Mesothelial cell of epicardium (in vitro differentiated cells): ENCODE results near the gene FRG2B. TPM values are rescaled to one million over a fixed set of nuclear protein-coding genes. Genes with fewer than 3 reads are reported as not detected.

Experiments
- DNase-seq, 2 experiments: peaks; one replicate each; pipeline ENCODE4 v3.0.0; 2021; ENCODE audit warnings: low spot score in 2 of 2; ENCODE audit not compliant: unreplicated experiment in 2 of 2
- H3K27ac Mint-ChIP-seq: 2 replicates; pipeline ENCODE4 v1.8.0; 2021; ENCODE audit warnings: mixed read lengths
- H3K27me3 Mint-ChIP-seq: 2 replicates; pipeline ENCODE4 v1.8.0; 2021; ENCODE audit warnings: low read depth, mixed read lengths
- H3K36me3 Mint-ChIP-seq: 2 replicates; pipeline ENCODE4 v1.8.0; 2021; ENCODE audit warnings: mixed read lengths
- H3K4me1 Mint-ChIP-seq: 2 replicates; pipeline ENCODE4 v1.8.0; 2021; ENCODE audit warnings: mixed read lengths
- H3K4me3 Mint-ChIP-seq: 2 replicates; pipeline ENCODE4 v1.8.0; 2021; ENCODE audit warnings: mild to moderate bottlenecking, moderate library complexity, mixed read lengths
- H3K9me3 Mint-ChIP-seq: 2 replicates; pipeline ENCODE4 v1.8.0; 2021; ENCODE audit warnings: mixed read lengths
- total RNA-seq: library from RNA; stranded (reverse); gene quantifications from 3 replicates; pipeline ENCODE4 v1.2.1, GENCODE V29; 2021
- TF ChIP-seq, protein P1 (sequence below): fragments of 200-600 bp; sonication (generic); IDR thresholded peaks from one replicate; pipeline ENCODE4 v1.5.0; 2021; ENCODE audit warnings: antibody characterized with exemption; ENCODE audit not compliant: unreplicated experiment

The FRG2B gene
- total RNA-seq, 1 donor from 2014 or later = not detected

DNA sequence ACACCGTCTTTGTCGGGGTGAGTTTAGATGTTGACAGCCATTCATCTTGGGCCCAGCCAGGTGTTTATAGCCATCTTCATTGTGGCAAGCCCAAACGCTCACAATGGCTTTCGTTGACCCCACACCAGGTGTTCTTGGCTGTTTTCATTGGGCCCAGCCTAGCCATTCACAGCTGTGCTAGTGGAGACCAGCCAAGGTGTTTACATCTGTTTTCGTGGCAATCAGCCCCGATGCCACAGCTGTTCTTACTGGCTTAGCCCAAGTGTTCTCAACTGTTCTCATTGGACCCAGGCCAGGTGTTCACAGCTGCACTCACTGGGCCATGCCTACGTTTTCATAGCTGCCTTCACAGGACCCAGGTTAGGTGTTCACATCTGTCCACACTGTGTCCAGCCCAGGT is 7.7 kb downstream of the FRG2B start:
- H3K4me1 Mint-ChIP-seq = no peaks in the 10 kb centered on the region
- peaks cover 4% of the 10 kb centered on the region for H3K36me3 Mint-ChIP-seq

DNA sequence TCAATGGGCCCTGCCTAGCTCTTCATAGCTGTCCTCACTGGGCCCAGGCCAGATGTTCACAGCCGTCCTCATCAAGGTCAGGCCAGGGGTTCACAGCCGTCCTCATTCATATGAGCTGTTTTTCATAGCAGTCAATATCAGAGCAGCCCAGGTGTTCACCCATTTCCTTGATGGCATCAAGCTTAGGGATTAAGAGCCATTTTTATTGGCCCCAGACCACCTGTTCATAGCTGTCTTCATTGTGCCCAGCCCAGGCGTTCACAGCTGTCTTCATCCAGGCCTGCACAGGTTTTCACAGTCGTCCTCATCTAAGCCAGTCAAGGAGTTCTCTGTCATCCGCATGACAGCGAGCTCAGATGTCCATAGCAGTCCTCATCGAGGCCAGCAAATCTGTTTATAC is 9.4 kb downstream of the FRG2B start:
- Mint-ChIP-seq H3K9me3 (peaks cover 65% of the 10 kb centered on the region), H3K4me1 (no peaks in the 10 kb centered on the region), H3K36me3 (peaks cover 3% of the 10 kb centered on the region), H3K27ac (no peak overlapping the region), H3K4me3 (no peak overlapping the region), H3K27me3 (no peaks in the 10 kb centered on the region)
- TF ChIP-seq, protein P1, sequence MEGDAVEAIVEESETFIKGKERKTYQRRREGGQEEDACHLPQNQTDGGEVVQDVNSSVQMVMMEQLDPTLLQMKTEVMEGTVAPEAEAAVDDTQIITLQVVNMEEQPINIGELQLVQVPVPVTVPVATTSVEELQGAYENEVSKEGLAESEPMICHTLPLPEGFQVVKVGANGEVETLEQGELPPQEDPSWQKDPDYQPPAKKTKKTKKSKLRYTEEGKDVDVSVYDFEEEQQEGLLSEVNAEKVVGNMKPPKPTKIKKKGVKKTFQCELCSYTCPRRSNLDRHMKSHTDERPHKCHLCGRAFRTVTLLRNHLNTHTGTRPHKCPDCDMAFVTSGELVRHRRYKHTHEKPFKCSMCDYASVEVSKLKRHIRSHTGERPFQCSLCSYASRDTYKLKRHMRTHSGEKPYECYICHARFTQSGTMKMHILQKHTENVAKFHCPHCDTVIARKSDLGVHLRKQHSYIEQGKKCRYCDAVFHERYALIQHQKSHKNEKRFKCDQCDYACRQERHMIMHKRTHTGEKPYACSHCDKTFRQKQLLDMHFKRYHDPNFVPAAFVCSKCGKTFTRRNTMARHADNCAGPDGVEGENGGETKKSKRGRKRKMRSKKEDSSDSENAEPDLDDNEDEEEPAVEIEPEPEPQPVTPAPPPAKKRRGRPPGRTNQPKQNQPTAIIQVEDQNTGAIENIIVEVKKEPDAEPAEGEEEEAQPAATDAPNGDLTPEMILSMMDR = no peak
- no peak for DNase-seq

More for the DNA sequence above, 7.7 kb downstream of the FRG2B start:
- Mint-ChIP-seq H3K27ac (no peak overlapping the region), H3K4me3 (no peak overlapping the region), H3K27me3 (no peaks in the 10 kb centered on the region), H3K9me3 (peaks cover 53% of the 10 kb centered on the region)
- TF ChIP-seq, protein P1 = no peak
- DNase-seq = no peak

DNA sequence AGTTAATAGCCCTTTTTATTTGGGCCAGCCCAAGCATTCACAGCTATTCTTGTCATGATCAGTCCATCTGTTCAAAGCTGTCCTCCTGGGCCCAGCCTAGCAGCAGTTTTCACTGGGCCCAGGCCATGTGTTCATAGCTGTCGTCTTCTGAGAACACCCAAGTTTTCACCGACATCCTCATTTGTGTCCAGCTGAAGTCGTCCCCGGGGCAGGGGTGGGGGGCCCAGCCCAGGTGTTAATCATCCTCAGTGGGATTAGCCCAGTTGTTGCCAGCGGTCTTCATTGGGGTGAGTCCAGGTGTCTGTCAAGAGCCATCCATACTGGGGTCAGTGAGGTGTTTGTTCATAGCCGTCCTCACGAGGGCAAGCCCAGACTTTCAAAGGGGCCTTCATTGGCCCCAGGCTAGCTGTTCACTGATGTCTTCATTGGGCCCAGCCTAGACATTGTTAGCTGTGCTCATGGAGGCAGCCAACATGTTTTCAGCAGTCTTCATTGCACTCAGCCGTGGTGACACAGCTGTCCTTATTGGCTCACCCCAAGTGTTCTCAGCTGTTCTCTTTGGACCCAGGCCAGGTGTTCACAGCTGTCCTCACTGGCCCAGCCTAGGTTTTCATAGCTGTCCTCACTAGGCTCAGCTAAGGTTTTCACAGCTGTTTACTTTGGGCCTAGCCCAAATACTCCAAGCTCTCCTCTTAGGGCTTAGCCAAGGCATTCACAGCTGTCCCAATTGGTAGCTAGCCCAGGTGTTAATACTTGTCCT is 10.0 kb downstream of the FRG2B start:
- H3K27ac Mint-ChIP-seq = no peak overlapping the region
- H3K4me3 Mint-ChIP-seq = no peak overlapping the region
- no peaks in the 10 kb centered on the region for H3K4me1 Mint-ChIP-seq
- H3K36me3 Mint-ChIP-seq = peaks cover 4% of the 10 kb centered on the region
- DNase-seq = no peak
- H3K9me3 Mint-ChIP-seq = peaks cover 71% of the 10 kb centered on the region
- no peaks in the 10 kb centered on the region for H3K27me3 Mint-ChIP-seq
- TF ChIP-seq, protein P1 = no peak

DNA sequence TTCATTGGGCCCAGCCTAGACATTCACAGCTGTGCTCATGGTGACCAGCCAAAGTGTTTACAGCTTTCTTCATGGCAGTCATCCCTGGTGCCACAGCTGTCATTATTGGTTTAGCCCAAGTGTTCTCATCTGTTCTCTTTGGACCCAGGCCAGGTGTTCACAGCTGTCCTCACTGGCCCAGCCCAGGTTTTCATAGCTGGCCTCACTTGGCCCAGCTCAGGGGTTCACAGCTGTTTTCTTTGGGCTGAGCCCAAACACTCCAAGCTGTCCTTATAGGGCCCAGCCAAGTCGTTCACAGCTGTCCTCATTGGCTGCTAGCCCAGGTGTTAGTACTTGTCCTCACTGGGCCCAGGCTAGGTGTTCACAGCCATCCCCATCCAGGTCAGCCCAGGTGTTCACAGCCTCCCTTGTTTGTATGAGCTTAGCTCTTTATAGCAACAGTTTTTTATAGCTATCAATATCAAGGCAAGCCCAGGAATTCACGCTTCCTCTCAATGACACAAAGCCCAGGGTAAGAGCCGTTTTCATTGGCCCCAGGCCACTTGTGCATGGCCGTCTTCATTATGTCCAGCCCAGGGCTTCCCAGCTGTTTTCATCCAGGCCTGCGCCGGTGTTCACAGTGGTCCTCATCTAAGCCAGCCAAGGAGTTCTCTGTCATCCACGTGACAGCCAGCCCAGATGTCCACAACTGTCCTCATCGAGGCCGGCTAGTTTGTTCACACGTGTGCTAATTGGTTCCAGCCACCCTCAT is 11.6 kb downstream of the FRG2B start:
- Mint-ChIP-seq H3K4me3 (no peak overlapping the region), H3K4me1 (no peaks in the 10 kb centered on the region), H3K9me3 (peaks cover 72% of the 10 kb centered on the region), H3K27ac (no peak overlapping the region), H3K36me3 (peaks cover 7% of the 10 kb centered on the region), H3K27me3 (no peaks in the 10 kb centered on the region)
- DNase-seq = no peak
- TF ChIP-seq, protein P1 = no peak

DNA sequence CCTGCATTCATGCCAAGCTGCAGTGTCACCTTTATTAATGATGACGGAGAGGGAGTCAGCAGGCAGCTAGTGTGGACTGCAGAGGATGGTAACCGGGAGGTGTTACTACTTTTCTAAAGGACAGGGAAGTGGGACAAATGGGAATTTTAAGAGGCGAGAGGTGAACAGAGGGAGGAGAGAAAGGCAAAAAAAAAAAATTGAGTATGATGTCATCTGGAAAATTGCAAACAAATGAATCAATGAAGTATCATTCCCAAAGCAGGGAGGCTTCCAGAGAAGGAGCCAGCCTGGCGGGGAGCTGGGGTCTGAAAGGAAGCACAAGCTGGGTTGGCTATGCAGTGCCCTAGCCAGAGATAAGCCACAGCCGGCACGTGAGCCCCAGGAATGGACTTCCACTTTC is 12.9 kb downstream of the FRG2B start:
- Mint-ChIP-seq H3K27me3 (no peaks in the 10 kb centered on the region), H3K9me3 (peaks cover 73% of the 10 kb centered on the region), H3K4me3 (no peak overlapping the region), H3K4me1 (no peaks in the 10 kb centered on the region), H3K27ac (no peak overlapping the region), H3K36me3 (peaks cover 7% of the 10 kb centered on the region)
- no peak for DNase-seq
- TF ChIP-seq, protein P1 = no peak
